Ovary (tissue), 3 donors: Measurements from ENCODE around the gene EPS8L2.

ENCODE experiments used
- CTCF ChIP-seq, 3 donors: fragments of 450-650 bp in 2 of 3; fragments of 200-600 bp in 1 of 3; IDR thresholded peaks; one replicate each; pipeline versions ENCODE4 v1.5.1 to v1.8.0; 2016 to 2022; ENCODE audit warnings: antibody characterized with exemption in 3 of 3, mild to moderate bottlenecking in 1 of 3
- POLR2A ChIP-seq: fragments of 450-650 bp; IDR thresholded peaks from one replicate; pipeline ENCODE4 v1.6.1; 2017; ENCODE audit warnings: antibody characterized with exemption, mild to moderate bottlenecking, moderate library complexity
- donor health status: DM: no; HTN: no; CAD: no.

DNA sequence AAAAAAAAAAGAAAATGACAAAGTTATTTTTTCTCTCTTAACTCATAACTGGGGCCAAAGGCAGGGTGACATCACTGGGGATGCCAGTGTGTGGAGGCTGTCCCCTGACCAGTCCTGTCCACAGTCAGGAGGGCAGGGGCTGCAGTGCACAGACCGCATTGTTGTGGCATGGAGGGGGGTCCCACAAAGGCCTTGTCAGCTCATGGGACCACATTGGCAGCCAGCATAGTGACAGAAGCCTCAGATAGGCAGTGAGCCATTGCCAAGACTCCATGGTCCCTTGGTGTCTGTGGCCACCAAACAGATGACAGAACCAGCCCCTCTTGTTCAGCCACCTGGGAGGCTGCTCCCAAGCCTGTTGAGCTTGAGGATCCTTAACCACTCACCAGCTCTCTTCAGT lies 6.3 kb upstream of the EPS8L2 start:
- TF ChIP-seq CTCF (IDR thresholded peaks at IDR 0.05), result no peak
- no peak for TF ChIP-seq POLR2A
